OCI-LY7 (cell line): ENCODE data around the gene ZSCAN32.

Experiments used
- CTCF ChIP-seq: fragments of 200-600 bp; sonication (generic); conservative IDR thresholded peaks from 2 replicates; pipeline ENCODE4 v1.5.1; 2014; ENCODE audit warnings: mild to moderate bottlenecking, antibody characterized with exemption, low read length, moderate library complexity, mixed read lengths
- EZH2phosphoT487 ChIP-seq: fragments of 200-600 bp; sonication (generic); IDR thresholded peaks from 2 replicates; pipeline ENCODE4 v1.6.1; 2018; ENCODE audit warnings: low read depth, borderline replicate concordance, mild to moderate bottlenecking, mixed run types, antibody characterized with exemption, low read length, moderate library complexity, mixed read lengths

DNA sequence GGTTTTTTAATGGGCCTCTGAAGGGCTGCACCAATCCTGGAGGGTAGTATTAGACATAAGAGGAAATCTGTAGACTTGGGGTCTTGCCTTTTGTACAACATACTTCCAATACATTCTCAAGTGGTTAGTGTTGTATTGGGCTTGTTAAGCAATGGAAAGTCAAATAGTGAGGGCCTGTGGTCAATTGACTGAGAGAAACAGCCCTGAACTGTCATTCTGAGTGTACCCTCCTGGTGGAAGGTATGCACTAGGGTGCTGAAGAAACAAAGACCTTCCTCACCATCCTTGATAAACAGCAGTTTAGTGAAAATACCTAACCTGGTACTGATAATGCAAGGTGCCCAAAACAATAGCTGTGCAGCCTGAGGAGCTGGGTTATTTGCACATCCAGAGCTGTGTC lies 22.9 kb downstream of the ZSCAN32 start:
- TF ChIP-seq CTCF (no peak), EZH2phosphoT487 (no peak)
